Measurements from ENCODE around the gene NFX1.

The NFX1 gene

DNA sequence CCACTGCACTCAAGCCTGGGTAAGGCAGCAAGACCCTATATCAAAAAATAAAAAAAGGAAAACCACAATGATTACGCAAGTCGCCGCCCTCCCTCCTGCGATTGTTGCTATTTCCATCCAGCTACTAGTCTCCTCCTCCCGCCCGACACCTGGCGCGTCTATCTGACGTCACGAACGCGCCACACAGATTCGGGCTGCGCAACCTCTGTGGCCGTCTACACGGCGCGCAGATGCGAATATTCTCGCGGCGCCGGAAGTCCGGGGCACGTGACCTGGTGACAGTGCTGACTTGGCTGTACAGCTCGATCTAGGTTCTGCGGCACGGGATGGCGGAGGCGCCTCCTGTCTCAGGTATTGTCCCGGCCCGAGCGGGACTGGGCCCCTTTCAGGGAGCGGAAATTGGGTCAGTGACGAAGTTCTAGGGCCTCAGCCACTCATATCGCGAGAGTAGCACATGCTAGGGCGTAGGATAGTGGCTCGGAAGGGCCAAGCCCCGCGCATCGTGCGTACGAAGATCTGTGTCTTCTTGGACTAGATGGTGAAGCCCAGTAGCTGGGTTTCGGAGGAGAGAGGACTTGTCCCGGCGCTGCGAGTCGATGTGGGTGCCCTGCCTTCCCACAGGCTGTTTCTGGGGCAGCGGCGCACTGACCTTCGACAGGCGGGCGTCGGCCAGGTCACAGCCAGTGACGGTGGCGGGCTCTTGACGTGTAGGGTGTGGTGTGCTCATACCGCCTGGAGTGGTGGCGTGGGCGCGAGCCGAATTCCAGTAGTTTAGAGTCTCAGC lies at the start of gene NFX1:
NFX1 (plus strand) TSS at position 270 of the 784 bp plus-strand sequence; CDS start at position 327, 57 bp downstream.
- DNase-seq, result peak; percentile 93 to 98 (median 96)

DNA sequence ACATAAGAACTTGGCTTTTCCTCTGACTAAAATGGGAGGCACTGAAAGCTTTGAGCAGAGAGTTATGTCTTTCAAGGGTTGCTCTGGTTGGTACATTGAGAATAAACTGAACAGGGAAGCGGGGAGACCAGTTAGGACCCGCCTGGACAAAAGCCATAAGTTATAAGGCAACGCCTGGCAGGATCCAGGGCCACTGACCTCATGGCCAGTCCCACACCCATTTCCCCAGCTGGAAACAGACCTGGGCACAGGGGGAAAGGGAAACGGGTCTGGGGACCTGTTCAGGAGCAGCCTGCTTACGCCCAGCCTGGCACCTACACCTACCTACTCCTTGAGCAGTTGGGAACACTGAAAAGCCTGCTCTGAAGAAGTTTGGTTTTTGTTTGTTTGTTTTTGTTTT lies 49.0 kb upstream of the NFX1 start:
- no peak for DNase-seq

DNA sequence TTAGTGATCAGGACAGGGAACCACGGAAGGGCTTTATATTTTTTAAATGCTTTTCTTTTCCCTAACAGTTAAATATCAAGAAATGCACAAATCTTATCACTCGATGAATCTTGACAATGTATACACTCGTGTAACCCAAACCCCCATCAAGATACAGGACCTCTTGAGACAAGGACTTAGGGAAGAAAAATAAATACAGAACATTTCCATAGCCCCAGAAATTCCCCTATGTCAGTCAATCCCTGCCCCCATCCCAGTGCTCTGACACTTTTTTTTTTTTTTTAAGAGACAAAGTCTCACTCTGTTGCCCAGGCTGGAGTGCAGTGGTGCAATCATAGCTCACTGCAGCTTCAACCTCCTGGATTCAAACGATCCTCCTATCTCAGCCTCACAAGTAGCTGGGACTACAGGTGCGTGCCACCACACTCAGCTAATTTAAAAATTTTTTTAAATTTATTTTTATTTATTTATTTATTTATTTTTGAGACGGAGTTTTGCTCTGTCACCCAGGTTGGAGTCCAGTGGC lies 47.6 kb upstream of the NFX1 start:
- no peak for DNase-seq

GRCh38 chr9:33244137-33244784 lies 46.1 kb upstream of the NFX1 start:
- DNase-seq, result no peak

GRCh38 chr9:33245341-33245740 lies 45.0 kb upstream of the NFX1 start:
- no peak for DNase-seq

DNA sequence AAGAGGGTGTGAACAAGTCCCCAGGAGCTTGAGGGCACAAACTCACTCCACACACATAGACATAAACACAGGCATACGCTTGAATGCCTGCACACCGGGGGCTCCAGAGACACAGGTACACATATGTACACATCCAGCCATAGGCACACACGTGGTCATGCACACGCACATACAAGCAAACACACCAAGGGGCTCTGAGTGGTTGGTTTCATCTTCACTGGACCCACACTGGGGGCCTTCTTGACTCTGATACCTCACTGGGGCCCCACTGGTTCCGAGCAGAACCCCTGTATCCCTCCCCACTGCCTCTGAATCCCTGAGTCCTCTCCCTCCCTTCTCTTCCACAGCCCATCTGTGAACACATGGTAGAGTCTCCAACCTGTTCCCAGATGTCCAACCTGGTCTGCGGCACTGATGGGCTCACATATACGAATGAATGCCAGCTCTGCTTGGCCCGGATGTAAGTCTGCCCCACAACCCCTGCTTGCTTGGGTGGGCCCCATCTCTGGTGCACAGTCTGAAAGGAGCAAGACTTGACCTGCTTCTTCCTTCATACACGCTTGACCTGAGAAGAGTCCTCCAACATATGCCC lies 44.0 kb upstream of the NFX1 start:
- DNase-seq, result no peak

DNA sequence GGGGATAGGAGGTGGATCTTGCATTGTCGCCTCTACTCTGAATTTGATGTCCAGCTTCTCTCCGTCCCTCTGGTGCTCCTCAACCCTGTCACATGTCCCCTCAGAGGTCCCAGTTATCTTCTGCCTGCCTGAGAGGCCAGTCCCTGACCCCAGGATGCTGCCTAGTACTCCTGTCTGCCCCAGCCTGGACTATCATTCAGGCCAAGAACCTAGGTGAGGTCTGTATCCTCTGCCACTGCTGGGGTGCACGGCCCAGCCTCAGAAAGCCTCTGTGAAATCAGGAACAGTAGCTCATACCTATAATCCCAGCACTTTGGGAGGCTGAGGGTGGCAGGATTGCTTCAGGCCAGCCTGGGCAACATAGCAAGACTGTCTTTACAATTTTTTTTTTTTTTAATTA lies 41.7 kb upstream of the NFX1 start:
- no peak for DNase-seq

DNA sequence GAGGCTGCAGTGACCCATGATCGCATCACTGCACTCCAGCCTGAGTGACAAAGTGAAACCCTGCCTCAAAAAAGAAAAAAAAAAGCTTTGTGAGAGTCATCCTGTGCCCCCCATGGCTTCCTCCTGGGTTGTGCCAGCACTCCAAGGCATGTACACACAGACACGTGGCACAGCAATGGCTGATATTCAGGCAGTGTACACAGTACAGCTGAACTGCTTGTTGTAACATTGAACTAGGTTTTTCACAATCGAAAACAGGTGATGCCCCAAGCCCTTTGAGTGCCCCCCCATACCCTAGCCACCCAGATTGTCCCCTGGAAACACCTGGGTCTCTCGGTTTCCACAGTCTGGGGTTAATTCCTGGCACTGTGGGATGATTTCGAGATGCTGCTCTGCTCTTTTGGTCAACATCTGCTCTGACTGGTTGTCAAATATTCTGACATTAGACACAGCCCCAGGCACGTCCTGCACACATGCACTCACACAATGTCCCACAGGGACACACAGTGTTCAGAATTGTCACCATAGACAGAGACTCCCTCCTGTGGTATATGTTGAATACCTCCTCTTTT lies 41.1 kb upstream of the NFX1 start:
- DNase-seq, result no peak

GRCh38 chr9:33249983-33250382 lies 40.3 kb upstream of the NFX1 start:
- no peak for DNase-seq

- DNase-seq, result no peak
Measured at GRCh38 chr9:33250458-33250995, 39.8 kb upstream of the NFX1 start.

- DNase-seq, result no peak
Measured at GRCh38 chr9:33254211-33254610, 36.1 kb upstream of the NFX1 start.

DNA sequence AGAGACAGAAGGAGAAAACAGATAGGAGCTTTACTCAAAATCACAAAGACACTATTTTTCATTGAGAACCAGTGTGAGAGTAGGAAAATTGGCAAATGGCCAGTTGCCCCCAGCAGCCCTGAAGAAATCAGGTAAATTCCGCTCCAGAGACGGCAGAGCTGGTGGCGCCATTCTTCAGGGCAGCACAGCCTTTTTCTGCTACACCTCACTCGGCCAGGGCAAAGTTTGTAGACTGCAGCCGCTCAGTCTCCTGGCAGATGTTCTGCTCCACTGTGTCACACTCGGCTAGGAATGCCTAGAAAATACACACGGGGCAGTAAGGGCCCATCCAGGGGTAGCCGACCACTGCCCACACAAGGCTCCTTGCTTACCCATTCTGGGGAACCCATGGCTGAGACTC lies 35.3 kb upstream of the NFX1 start:
- no peak for DNase-seq

GRCh38 chr9:33255471-33255870 lies 34.8 kb upstream of the NFX1 start:
- no peak for DNase-seq

DNA sequence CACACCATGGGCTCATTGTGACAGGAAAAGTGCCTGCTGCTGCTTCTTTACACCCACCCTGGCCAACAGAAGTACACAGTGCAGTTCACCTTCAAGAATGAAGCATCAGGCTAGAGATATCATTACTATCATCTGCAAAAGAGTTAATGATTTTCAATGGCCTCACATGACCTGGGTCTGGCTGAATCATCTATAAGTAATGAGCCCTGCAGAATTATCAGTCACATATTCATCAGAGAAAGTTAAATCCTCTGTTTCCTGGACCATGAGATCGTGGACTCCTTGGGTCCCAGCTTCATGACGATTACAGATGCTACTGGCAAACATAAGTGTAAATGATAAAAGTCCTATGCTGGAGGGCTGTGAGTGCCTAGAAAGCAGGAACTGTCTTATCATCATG lies 34.1 kb upstream of the NFX1 start:
- DNase-seq, result no peak

GRCh38 chr9:33257276-33257675 lies 33.0 kb upstream of the NFX1 start:
- DNase-seq, result no peak

DNA sequence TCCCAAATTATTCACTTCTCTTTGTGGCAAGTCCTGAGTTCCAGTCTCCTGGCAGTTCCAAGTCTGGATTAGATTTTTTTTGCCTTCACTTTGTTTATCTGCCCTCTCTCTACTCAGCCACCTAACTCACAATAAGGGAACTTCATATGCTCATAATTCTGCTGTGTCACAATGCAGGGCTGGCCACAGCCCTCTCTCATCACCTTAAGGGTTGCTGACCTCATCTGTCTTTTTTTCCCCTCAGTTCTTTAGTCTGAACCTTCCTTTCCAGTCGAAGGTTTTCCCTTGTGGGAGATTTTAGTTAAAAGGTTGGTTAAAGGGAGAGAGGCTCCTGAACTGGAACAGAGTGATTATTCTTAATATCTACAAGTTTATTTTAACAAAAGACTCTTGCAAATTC lies 29.9 kb upstream of the NFX1 start:
- DNase-seq, result no peak

DNA sequence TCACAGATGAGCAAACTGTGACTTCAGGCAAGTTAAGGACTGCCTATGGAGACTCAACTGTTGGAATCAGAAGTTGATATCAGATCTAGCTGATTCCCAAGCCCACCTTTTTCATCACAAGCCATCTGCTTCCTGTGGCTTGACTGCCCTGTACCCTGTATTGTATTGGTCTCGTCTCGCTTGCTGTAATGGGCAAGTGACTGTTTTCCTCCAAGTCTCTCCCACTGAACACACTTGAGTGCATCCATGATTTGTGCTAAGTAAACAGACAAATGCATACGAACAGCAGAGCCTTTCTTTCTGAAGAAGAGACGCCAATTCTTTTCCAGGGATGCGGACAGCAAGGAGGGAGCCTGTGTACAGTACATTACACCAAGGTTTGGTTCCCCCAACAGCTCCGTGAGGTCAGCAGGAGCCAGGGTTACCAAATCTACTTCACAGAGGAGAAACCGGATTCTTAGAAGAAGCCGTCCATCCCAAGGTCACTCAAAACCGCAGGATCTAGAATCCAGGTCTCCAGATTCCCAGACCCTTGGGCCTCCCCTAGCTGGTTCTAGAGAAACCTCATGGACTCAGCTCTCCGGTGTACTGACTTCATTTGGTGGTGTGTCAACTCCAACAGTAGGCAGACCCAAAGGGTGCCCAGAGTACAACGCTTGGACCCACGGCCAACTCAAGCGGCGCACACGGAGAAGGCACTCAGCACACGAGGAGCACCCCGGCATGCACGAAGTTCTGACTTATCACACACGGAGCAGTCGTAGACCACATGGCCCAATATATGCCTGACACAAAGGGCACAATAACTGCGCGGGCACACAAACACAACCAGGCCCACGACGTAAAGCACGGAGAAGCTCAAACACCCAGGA lies 26.9 kb upstream of the NFX1 start:
- no peak for DNase-seq

DNA sequence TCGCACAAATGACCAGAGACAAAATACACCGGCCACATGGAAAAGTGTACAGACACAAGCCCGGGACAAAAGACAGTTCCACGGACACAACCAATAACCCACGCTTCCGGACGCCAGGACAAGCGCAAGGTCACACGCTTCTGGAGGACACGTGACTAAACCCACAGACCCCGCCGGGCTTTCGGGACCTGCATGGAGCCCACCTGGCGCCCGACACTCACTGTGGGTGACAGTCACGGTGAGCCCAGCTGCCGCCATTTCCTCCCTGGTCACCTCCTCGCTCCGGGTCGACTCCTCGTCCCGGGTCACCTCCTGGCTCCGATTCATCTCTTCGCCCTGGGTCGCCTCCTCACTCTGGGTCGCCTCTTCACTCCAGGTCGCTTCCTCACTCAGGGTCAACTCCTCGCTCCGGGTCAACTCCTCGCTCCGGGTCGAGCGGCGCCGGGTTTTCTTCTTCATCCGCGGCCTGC lies 26.3 kb upstream of the NFX1 start:
- DNase-seq, result peak in 2 of 4 experiments; percentile 32 to 40

DNA sequence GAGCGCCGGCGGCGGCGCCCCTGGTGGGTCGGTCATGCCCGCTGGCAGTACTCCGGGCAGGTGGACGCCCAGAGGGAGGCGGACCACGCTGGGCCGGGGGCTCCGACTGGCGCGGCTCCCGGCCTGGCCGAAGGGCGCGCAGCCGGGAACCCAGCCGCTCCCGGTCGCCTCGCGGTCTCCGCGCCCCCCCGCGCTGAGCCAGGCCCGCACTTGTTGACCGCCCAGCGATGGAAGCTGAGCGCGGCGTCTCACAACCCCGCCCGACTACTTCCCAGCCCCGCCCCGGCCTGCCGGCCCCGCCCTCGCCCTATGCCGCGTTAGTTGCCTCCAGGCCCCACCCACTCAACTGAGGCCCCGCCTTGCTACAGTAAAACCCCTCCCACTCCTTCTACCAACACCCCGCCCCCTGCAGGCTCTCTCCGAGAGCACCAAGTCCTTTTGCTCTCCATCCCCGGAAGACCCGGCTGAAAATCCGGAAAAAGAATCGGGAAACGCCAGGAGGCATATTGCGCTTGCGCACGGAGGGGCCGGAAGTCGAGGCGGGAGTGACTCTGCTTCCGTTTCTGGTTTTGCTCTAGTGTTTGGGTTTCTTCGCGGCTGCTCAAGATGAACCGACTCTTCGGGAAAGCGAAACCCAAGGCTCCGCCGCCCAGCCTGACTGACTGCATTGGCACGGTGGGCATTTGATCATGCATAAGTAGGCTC lies 25.7 kb upstream of the NFX1 start, which contains the start of the genes BAG1 and CHMP5:
BAG1 (minus strand) TSS at position 236 of the 705 bp plus-strand sequence.
CHMP5 (plus strand) TSS at position 577 of the 705 bp plus-strand sequence; CDS start at position 607, 30 bp downstream.
- DNase-seq, result peak; percentile 96 to 99 (median 99)

GRCh38 chr9:33265211-33265865 lies 25.0 kb upstream of the NFX1 start:
- DNase-seq, result no peak

All from activated naive CD4-positive, alpha-beta T cell (primary cell).